NCI-H748 (cell line): ENCODE measurements around the gene CRTC1.
"Not testable (repeated sequence)": the region's sequence is repeated elsewhere in the genome, so short reads cannot be mapped to it uniquely, and the experiment has no call there.

ENCODE experiments used
- DNase-seq: peaks from one replicate; lab custom pipeline; 2025; ENCODE audit not compliant: unreplicated experiment; lab: John Stamatoyannopoulos, UW

The CRTC1 gene

DNA sequence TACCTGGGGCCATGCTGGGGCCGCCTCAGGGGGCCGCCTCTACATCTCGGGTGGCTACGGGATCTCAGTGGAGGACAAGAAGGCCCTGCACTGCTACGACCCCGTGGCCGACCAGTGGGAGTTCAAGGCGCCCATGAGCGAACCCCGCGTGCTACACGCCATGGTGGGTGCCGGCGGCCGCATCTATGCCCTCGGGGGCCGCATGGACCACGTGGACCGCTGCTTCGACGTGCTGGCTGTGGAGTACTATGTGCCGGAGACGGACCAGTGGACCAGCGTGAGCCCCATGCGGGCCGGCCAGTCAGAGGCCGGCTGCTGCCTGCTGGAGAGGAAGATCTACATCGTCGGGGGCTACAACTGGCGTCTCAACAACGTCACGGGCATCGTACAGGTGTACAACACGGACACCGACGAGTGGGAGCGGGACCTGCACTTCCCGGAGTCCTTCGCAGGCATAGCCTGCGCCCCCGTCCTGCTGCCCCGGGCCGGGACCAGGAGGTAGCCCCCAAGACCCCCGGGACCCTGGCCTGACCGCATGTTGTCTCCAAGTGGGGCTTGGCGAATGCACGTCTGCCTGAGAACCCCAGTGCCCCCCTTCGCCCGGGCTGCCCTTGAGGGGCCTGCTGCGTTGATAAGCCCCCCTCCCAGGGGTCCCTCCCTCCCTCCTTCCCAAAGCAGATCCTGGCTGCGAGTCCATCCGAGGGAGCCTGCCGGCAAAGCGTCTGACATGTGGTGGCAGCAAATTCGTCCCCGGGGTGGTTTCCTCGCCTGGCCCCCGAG lies 14.5 kb upstream of the CRTC1 start:
- no peak for DNase-seq

GRCh38 chr19:18669524-18669817 lies 14.0 kb upstream of the CRTC1 start:
- no peak for DNase-seq

GRCh38 chr19:18669883-18670282 lies 13.6 kb upstream of the CRTC1 start:
- no peak for DNase-seq

GRCh38 chr19:18670312-18670711 lies 13.2 kb upstream of the CRTC1 start:
- DNase-seq = no peak

GRCh38 chr19:18671303-18672043 lies 12.0 kb upstream of the CRTC1 start:
- no peak for DNase-seq

- no peak for DNase-seq
These were observed 11.4 kb upstream of the CRTC1 start for GRCh38 chr19:18672044-18672451.

- DNase-seq = no peak
These were observed 10.7 kb upstream of the CRTC1 start for GRCh38 chr19:18672606-18673337.

GRCh38 chr19:18674616-18675015 lies 8.9 kb upstream of the CRTC1 start:
- DNase-seq = no peak

- DNase-seq = no peak
These were observed 7.7 kb upstream of the CRTC1 start for GRCh38 chr19:18675779-18676178.

DNA sequence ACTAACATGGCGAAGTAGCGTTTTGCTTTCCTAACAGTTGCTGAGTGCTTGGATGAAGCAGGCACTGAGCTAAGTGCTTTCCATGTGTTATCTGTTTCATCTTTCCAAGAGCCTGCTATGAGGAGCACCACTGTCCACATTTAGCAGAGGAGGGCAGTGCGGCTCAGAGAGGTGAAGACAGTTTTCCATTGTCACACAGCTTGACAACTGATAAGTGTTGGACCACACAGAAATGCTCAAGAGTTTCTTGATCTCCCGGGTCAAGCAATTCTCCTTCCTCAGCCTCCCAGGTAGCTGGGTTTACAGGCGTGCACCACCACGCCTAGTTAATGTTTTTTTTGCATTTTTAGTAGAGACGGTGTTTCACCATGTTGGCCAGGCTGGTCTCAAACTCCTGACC lies 6.8 kb upstream of the CRTC1 start:
- DNase-seq = no peak

GRCh38 chr19:18677156-18677555 lies 6.3 kb upstream of the CRTC1 start:
- no peak for DNase-seq

DNA sequence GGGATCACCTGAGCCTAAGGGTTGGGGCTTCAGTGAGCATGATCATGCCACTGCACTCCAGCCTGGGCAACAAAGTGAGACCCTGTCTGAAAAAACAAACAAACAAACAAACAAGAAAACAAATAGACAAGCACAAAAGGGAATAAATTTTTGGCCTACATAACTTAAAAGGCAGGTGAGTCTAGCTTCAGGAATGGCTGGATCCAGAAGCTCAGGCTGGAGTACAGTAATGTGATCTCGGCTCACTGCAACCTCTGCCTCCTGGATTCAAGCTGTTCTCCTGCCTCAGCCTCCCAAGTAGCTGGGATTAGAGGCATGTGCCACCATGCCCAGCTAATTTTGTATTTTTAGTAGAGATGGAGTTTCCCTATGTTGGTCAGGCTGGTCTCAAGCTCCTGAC lies 3.3 kb upstream of the CRTC1 start:
- not testable (repeated sequence) for DNase-seq

- no peak for DNase-seq
These were observed 722 bp upstream of the CRTC1 start for GRCh38 chr19:18682807-18683108.

GRCh38 chr19:18683958-18684641 lies 620 bp downstream of the CRTC1 start:
- peak; percentile 12 for DNase-seq

GRCh38 chr19:18684642-18684993 lies 1.1 kb downstream of the CRTC1 start:
- no peak for DNase-seq

DNA sequence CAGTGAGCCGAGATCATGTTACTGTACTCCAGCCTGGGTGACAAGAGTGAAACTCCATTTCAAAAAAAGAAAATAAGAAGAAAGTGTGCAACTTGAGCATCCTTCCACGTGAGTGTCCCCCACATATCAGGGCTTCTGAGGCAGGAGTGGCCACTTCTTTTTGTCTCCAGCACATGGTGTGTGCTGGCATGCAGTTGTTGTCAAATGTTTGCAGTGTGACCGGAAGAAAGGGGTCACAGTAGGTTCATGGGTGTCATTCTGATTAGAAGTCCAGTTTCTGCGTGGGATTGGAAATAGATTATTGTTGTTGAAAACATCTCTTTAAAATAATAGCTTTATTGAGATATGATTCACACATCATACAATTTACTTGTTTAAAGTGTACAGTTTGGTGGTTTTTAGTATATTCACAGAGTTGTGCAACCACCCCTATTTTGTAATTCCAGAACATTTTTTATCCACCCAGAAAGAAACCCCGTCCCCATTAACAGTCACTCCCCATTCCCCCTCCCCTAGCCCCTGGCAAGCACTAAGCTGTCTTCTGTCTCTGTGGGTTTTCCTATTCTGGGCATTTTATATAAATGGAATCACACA lies 2.2 kb downstream of the CRTC1 start:
- no peak for DNase-seq

GRCh38 chr19:18687740-18688465 lies 4.4 kb downstream of the CRTC1 start:
- no peak for DNase-seq

GRCh38 chr19:18696023-18696422 lies 12.5 kb downstream of the CRTC1 start:
- DNase-seq = no peak

DNA sequence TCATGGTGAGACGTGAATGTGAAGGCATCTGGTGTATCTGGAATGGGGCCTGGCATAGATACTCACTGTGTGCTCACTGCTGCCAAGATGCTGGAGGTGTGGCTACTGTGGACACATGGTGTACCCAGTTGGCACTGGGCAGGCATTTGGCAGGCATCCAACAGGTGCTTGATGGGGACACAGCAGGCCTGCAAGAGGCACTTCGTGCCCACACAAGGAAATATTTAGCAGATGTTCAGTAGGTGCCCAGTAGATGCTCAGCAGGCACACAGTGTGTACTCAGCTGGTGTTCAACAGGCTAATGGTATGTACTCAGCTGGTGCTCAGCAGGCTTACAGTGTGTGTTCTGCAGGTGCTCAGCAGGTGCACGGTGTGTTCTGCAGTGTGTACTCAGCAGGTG lies 14.2 kb downstream of the CRTC1 start:
- DNase-seq = peak; percentile 44

GRCh38 chr19:18698321-18699167 lies 15.1 kb downstream of the CRTC1 start:
- peak; percentile 69 for DNase-seq
